SU-DHL-6 (cell line): ENCODE results near the gene TMEM248.

Experiments used
- EZH2phosphoT487 ChIP-seq: fragments of 200-600 bp; sonication (generic), shearing (Covaris generic); conservative IDR thresholded peaks from 2 replicates; pipeline ENCODE4 v1.6.1; 2018; ENCODE audit warnings: mild to moderate bottlenecking, antibody characterized with exemption, low read length, moderate library complexity, mixed read lengths
- TF ChIP-seq, protein P1 (sequence below): fragments of 200-600 bp; sonication (generic); IDR thresholded peaks from one replicate; pipeline ENCODE4 v1.5.1; 2017; ENCODE audit warnings: antibody characterized with exemption, mild to moderate bottlenecking, low read length, moderate library complexity; ENCODE audit not compliant: insufficient read depth, poor library complexity, severe bottlenecking

- TF ChIP-seq, protein P1, sequence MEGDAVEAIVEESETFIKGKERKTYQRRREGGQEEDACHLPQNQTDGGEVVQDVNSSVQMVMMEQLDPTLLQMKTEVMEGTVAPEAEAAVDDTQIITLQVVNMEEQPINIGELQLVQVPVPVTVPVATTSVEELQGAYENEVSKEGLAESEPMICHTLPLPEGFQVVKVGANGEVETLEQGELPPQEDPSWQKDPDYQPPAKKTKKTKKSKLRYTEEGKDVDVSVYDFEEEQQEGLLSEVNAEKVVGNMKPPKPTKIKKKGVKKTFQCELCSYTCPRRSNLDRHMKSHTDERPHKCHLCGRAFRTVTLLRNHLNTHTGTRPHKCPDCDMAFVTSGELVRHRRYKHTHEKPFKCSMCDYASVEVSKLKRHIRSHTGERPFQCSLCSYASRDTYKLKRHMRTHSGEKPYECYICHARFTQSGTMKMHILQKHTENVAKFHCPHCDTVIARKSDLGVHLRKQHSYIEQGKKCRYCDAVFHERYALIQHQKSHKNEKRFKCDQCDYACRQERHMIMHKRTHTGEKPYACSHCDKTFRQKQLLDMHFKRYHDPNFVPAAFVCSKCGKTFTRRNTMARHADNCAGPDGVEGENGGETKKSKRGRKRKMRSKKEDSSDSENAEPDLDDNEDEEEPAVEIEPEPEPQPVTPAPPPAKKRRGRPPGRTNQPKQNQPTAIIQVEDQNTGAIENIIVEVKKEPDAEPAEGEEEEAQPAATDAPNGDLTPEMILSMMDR, result no peak
- TF ChIP-seq EZH2phosphoT487, result no peak
Measured at GRCh38 chr7:66907731-66908130, 13.3 kb upstream of the TMEM248 start.
